GM23338 (cell line): ENCODE measurements around the gene ADTRP. TPM values are rescaled to one million over a fixed set of nuclear protein-coding genes. Genes with fewer than 3 reads are reported as not detected.

ENCODE experiments used
- ATAC-seq: fragments of 200-7000 bp; cut with Tn5 transposase; 3 replicates; pipeline ENCODE4 v1.9.1; 2020
- DNase-seq: peaks from one replicate; pipeline ENCODE4 v3.0.0-alpha.2; 2015; ENCODE audit warnings: low spot score
- H2AFZ ChIP-seq: fragments of 200-600 bp; sonication (generic); 2 replicates; pipeline ENCODE4 v1.8.0; 2016; ENCODE audit warnings: antibody characterized with exemption, mild to moderate bottlenecking, moderate library complexity
- H3F3A ChIP-seq: fragments of 200-600 bp; sonication (generic); replicated peaks from 2 replicates; pipeline ENCODE4 v1.8.0; 2017; ENCODE audit warnings: antibody characterized with exemption, mixed run types, low read depth
- H3K27ac ChIP-seq: fragments of 200-600 bp; sonication (generic); 2 replicates; pipeline ENCODE4 v1.6.1; 2016; ENCODE audit warnings: low read depth
- H3K27me3 ChIP-seq: fragments of 200-600 bp; sonication (generic); 2 replicates; pipeline ENCODE4 v1.8.0; 2016; ENCODE audit warnings: mild to moderate bottlenecking, mixed run types, moderate library complexity; ENCODE audit not compliant: insufficient read depth
- H3K36me3 ChIP-seq: fragments of 200-600 bp; sonication (generic); 2 replicates; pipeline ENCODE4 v1.8.0; 2016; ENCODE audit warnings: mild to moderate bottlenecking; ENCODE audit not compliant: insufficient read depth
- H3K4me1 ChIP-seq: fragments of 200-600 bp; sonication (generic); 2 replicates; pipeline ENCODE4 v1.8.0; 2016; ENCODE audit warnings: mild to moderate bottlenecking, moderate library complexity; ENCODE audit not compliant: insufficient read depth
- H3K4me2 ChIP-seq: fragments of 200-600 bp; sonication (generic); 2 replicates; pipeline ENCODE4 v1.7.1; 2017; ENCODE audit warnings: mixed run types
- H3K4me3 ChIP-seq: fragments of 200-600 bp; sonication (generic); 2 replicates; pipeline ENCODE4 v1.6.1; 2016; ENCODE audit warnings: mixed run types
- H3K79me2 ChIP-seq: fragments of 200-600 bp; sonication (generic); replicated peaks from 2 replicates; pipeline ENCODE4 v1.8.0; 2017; ENCODE audit warnings: mild to moderate bottlenecking; ENCODE audit not compliant: insufficient read depth
- H3K9me2 ChIP-seq: fragments of 200-600 bp; sonication (generic); 2 replicates; pipeline ENCODE4 v1.8.0; 2017; ENCODE audit not compliant: insufficient read depth
- H4K20me1 ChIP-seq: fragments of 200-600 bp; sonication (generic); replicated peaks from 2 replicates; pipeline ENCODE4 v1.8.0; 2017; ENCODE audit warnings: mild to moderate bottlenecking; ENCODE audit not compliant: insufficient read depth
- H3K27ac Mint-ChIP-seq: 2 replicates; pipeline ENCODE4 v1.8.0; 2020; ENCODE audit warnings: inconsistent platforms, mild to moderate bottlenecking, moderate library complexity, mixed read lengths
- H3K27me3 Mint-ChIP-seq: 3 replicates; pipeline ENCODE4 v1.8.0; 2022; ENCODE audit warnings: low read depth, mild to moderate bottlenecking, moderate library complexity, mixed read lengths, inconsistent platforms; ENCODE audit not compliant: insufficient read depth, poor library complexity
- H3K36me3 Mint-ChIP-seq: 3 replicates; pipeline ENCODE4 v1.8.0; 2021; ENCODE audit warnings: low read depth, mild to moderate bottlenecking, inconsistent platforms, moderate library complexity, mixed read lengths
- H3K4me1 Mint-ChIP-seq: 3 replicates; pipeline ENCODE4 v1.8.0; 2020; ENCODE audit warnings: mild to moderate bottlenecking, inconsistent platforms, mixed read lengths
- H3K4me3 Mint-ChIP-seq: 3 replicates; pipeline ENCODE4 v1.8.0; 2021; ENCODE audit warnings: moderate library complexity, mild to moderate bottlenecking, inconsistent platforms, mixed read lengths
- H3K9me3 Mint-ChIP-seq: 3 replicates; pipeline ENCODE4 v1.8.0; 2020; ENCODE audit warnings: moderate library complexity, mild to moderate bottlenecking, inconsistent platforms, mixed read lengths
- CREB1 ChIP-seq: fragments of 250-450 bp; sonication (Bioruptor Pico); IDR thresholded peaks from 2 replicates; pipeline ENCODE4 v1.5.0; 2020; ENCODE audit warnings: low read depth, mild to moderate bottlenecking, moderate library complexity
- EZH2phosphoT487 ChIP-seq: fragments of 200-600 bp; sonication (generic); IDR thresholded peaks from one replicate; pipeline ENCODE4 v1.8.1; 2018; ENCODE audit warnings: antibody characterized with exemption; ENCODE audit not compliant: unreplicated experiment
- JUNB ChIP-seq: IDR thresholded peaks from one replicate; pipeline ENCODE4 v1.6.1; 2016; ENCODE audit warnings: antibody characterized with exemption; ENCODE audit not compliant: unreplicated experiment
- REST ChIP-seq: IDR thresholded peaks from one replicate; pipeline ENCODE4 v1.6.1; 2018; ENCODE audit warnings: antibody characterized with exemption; ENCODE audit not compliant: unreplicated experiment
- STAT1 ChIP-seq: IDR thresholded peaks from one replicate; pipeline ENCODE4 v1.6.1; 2016; ENCODE audit warnings: antibody characterized with exemption; ENCODE audit not compliant: unreplicated experiment
- ZNF331 ChIP-seq: fragments of 250-450 bp; sonication (Bioruptor Pico); IDR thresholded peaks from 2 replicates; pipeline ENCODE4 v1.5.0; 2020; ENCODE audit warnings: low read depth, mild to moderate bottlenecking, moderate library complexity
- ZNF462 ChIP-seq: fragments of 250-450 bp; sonication (Bioruptor Pico); IDR thresholded peaks from 2 replicates; pipeline ENCODE4 v1.5.0; 2020; ENCODE audit warnings: mild to moderate bottlenecking, moderate library complexity
- polyA plus RNA-seq: library from polyadenylated mRNA; unstranded; fragments of >200 nt; fragmentation: Nextera tagmentation; extraction: Ambion mirVana; gene quantifications from 2 replicates; pipeline ENCODE4 v1.2.1, GENCODE V29; 2016
- total RNA-seq: library from RNA; depleted of rRNA; stranded (reverse); fragments of >200 nt; shearing (Covaris generic); gene quantifications from 2 replicates; pipeline ENCODE4 v1.2.3, GENCODE V29; 2014

The ADTRP gene
- total and polyA plus RNA-seq, 2 experiments from 2014 or later, result not detected

GRCh38 chr6:11784341-11784740 lies 5.7 kb upstream of the ADTRP start (continued):
- TF ChIP-seq EZH2phosphoT487 (no peak), STAT1 (no peak), ZNF462 (CRISPR knock-in tag) (no peak), CREB1 (CRISPR knock-in tag) (no peak)

GRCh38 chr6:11783524-11784064 lies 5.0 kb upstream of the ADTRP start:
- TF ChIP-seq ZNF331 (CRISPR knock-in tag), result no peak
- TF ChIP-seq JUNB, result no peak
- TF ChIP-seq REST, result no peak
- H3K9me2 ChIP-seq, result no peaks in the 10 kb centered on the region

More at GRCh38 chr6:11783524-11784064, 5.0 kb upstream of the ADTRP start:
- Mint-ChIP-seq H3K4me3 (no peak overlapping the region), H3K27me3 (peaks cover 8% of the 10 kb centered on the region), H3K9me3 (no peaks in the 10 kb centered on the region; the same call in 2 of the 3 replicates), H3K27ac (no peak overlapping the region), H3K36me3 (no peaks in the 10 kb centered on the region), H3K4me1 (peaks cover 11% of the 10 kb centered on the region)
- Histone ChIP-seq H3K27me3 (no peaks in the 10 kb centered on the region), H3K4me1 (peaks cover 7% of the 10 kb centered on the region), H3K79me2 (no peaks in the 10 kb centered on the region), H3K4me3 (no peak overlapping the region), H3K4me2 (no peak overlapping the region), H3F3A (no peaks in the 10 kb centered on the region), H2AFZ (no peak overlapping the region), H4K20me1 (no peaks in the 10 kb centered on the region), H3K27ac (no peak overlapping the region), H3K36me3 (no peaks in the 10 kb centered on the region)
- DNase-seq (no peak), ATAC-seq (no peak)
